ENCODE measurements around the gene ORC5.
A peak's percentile ranks its signal among the peaks of the same experiment; 100 is the strongest.

ORC5 gene

GRCh38 chr7:104127204-104127603 is 80.6 kb downstream of the ORC5 start:
- DNase-seq (ENCODE audit: low read depth, low spot score): no peak

GRCh38 chr7:104126411-104126841 is 81.4 kb downstream of the ORC5 start:
- no peak for DNase-seq (ENCODE audit: low read depth, low spot score)

- DNase-seq (ENCODE audit: low read depth, low spot score): no peak
Measured at GRCh38 chr7:104124893-104125477, 82.8 kb downstream of the ORC5 start.

GRCh38 chr7:104124469-104124868 is 83.3 kb downstream of the ORC5 start:
- no peak for DNase-seq (ENCODE audit: low read depth, low spot score)

- no peak for DNase-seq (ENCODE audit: low read depth, low spot score)
Measured at GRCh38 chr7:104123786-104124185, 84.0 kb downstream of the ORC5 start.

- no peak for DNase-seq (ENCODE audit: low read depth, low spot score)
Measured at GRCh38 chr7:104113788-104114187, 94.0 kb downstream of the ORC5 start.

GRCh38 chr7:104112623-104113022 is 95.2 kb downstream of the ORC5 start:
- no peak for DNase-seq (ENCODE audit: low read depth, low spot score)

- no peak for DNase-seq (ENCODE audit: low read depth, low spot score)
Measured at GRCh38 chr7:104111271-104111670, 96.5 kb downstream of the ORC5 start.

- no peak for DNase-seq (ENCODE audit: low read depth, low spot score)
Measured at GRCh38 chr7:104106108-104106905, 101.5 kb downstream of the ORC5 start.

GRCh38 chr7:104098890-104099289 is 108.9 kb downstream of the ORC5 start:
- DNase-seq (ENCODE audit: low read depth, low spot score): no peak

GRCh38 chr7:104096683-104097082 is 111.1 kb downstream of the ORC5 start:
- peak; percentile 6 for DNase-seq (ENCODE audit: low read depth, low spot score)

- no peak for DNase-seq (ENCODE audit: low read depth, low spot score)
Measured at GRCh38 chr7:104093127-104093526, 114.7 kb downstream of the ORC5 start.

GRCh38 chr7:104091242-104091641 is 116.6 kb downstream of the ORC5 start:
- DNase-seq (ENCODE audit: low read depth, low spot score): no peak

GRCh38 chr7:104089612-104090011 is 118.2 kb downstream of the ORC5 start:
- DNase-seq (ENCODE audit: low read depth, low spot score): no peak

GRCh38 chr7:104089061-104089460 is 118.8 kb downstream of the ORC5 start:
- no peak for DNase-seq (ENCODE audit: low read depth, low spot score)
